Activated naive CD4-positive, alpha-beta T cell treated with anti-CD3 and anti-CD28 coated beads, Interleukin-2, amount 50 U/mL, for 16 hours (primary cell): ENCODE measurements around the gene COL9A3.
A peak's percentile ranks its signal among the peaks of the same experiment; 100 is the strongest.

ENCODE experiments used
- DNase-seq: peaks from one replicate; pipeline ENCODE4 v3.0.0-alpha.2; 2020

The COL9A3 gene

GRCh38 chr20:62779417-62779685 lies 37.5 kb upstream of the COL9A3 start:
- no peak for DNase-seq

GRCh38 chr20:62780204-62780603 lies 36.6 kb upstream of the COL9A3 start:
- no peak for DNase-seq

- no peak for DNase-seq
Measured at GRCh38 chr20:62780696-62781095, 36.2 kb upstream of the COL9A3 start.

- DNase-seq = no peak
Measured at GRCh38 chr20:62782149-62782892, 34.5 kb upstream of the COL9A3 start.

- no peak for DNase-seq
Measured at GRCh38 chr20:62782893-62783278, 34.0 kb upstream of the COL9A3 start.

- DNase-seq = no peak
Measured at GRCh38 chr20:62784497-62784896, 32.4 kb upstream of the COL9A3 start.

- no peak for DNase-seq
Measured at GRCh38 chr20:62785393-62785792, 31.5 kb upstream of the COL9A3 start.

GRCh38 chr20:62786157-62786556 lies 30.7 kb upstream of the COL9A3 start:
- DNase-seq = no peak

- no peak for DNase-seq
Measured at GRCh38 chr20:62787321-62787720, 29.5 kb upstream of the COL9A3 start.

- no peak for DNase-seq
Measured at GRCh38 chr20:62787866-62788265, 29.0 kb upstream of the COL9A3 start.

GRCh38 chr20:62788607-62789006 lies 28.2 kb upstream of the COL9A3 start:
- no peak for DNase-seq

GRCh38 chr20:62790075-62790474 lies 26.8 kb upstream of the COL9A3 start:
- no peak for DNase-seq

- peak; percentile 69 for DNase-seq
Measured at GRCh38 chr20:62791301-62792181, 25.3 kb upstream of the COL9A3 start.

- no peak for DNase-seq
Measured at GRCh38 chr20:62792182-62792939, 24.5 kb upstream of the COL9A3 start.

GRCh38 chr20:62792940-62793756 lies 23.7 kb upstream of the COL9A3 start:
- DNase-seq = no peak

GRCh38 chr20:62793757-62794006 lies 23.2 kb upstream of the COL9A3 start:
- DNase-seq = no peak

GRCh38 chr20:62794007-62794724 lies 22.7 kb upstream of the COL9A3 start:
- peak; percentile 90 for DNase-seq

- peak; percentile 82 for DNase-seq
Measured at GRCh38 chr20:62795023-62795761, 21.7 kb upstream of the COL9A3 start.

- DNase-seq = no peak
Measured at GRCh38 chr20:62796699-62797491, 20.0 kb upstream of the COL9A3 start.

- no peak for DNase-seq
Measured at GRCh38 chr20:62797671-62798532, 18.9 kb upstream of the COL9A3 start.
